ENCODE measurements around the gene FCRL2. TPM values are rescaled to one million over a fixed set of nuclear protein-coding genes. Genes with fewer than 3 reads are reported as not detected.
A peak's percentile ranks its signal among the peaks of the same experiment; 100 is the strongest.

FCRL2 gene
- total RNA-seq: under 1 TPM; 0.15 to 0.29 TPM
- not detected for polyA plus RNA-seq
- long read RNA-seq, donor 1: 0 reads
- long read RNA-seq, donor 2: 0 reads

DNA sequence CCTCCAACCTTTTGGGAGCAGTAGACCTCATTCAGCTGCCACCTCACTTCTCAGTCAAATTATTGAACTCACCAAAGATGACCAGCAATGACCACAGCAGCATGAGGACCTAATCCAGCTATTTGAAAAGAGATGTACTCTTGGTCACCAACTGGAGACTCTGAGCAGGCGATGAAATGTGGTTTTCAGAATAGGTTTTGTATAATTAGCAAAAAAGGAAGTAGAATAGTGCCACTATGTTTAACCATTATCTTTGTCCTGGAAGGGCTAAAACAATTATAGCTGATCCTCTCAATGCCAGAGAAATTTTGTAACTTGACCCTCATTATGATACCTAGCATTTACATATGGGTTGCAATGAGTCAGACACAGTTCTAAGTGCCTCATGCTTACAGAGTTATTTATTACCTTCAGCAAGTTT, at the start of gene FCRL2:
FCRL2 (minus strand) TSS at position 162 of the 421 bp plus-strand sequence; CDS start at position 103, 59 bp downstream.
- no peak for DNase-seq
- Histone ChIP-seq H3K4me1 (ENCODE audit: control insufficient read depth in 1 of 2, insufficient read depth in 2 of 2, low read length in 2 of 2) (no peaks in the 10 kb centered on the region), H3K27me3 (ENCODE audit: control insufficient read depth in 1 of 2, insufficient read depth in 2 of 2, low read length in 1 of 2) (no peaks in the 10 kb centered on the region), H3K9me3 (ENCODE audit: control insufficient read depth, low read length) (peaks cover 1% of the 10 kb centered on the region), H3K36me3 (ENCODE audit: control insufficient read depth in 1 of 2, insufficient read depth in 2 of 2, low read length in 1 of 2) (no peaks in the 10 kb centered on the region), H3K27ac (ENCODE audit: low read depth in 1 of 2, low read length in 2 of 2) (no peak within 1 kb of the TSS), H3K4me3 (ENCODE audit: low read length in 2 of 2) (no peak within 1 kb of the TSS)
- intact Hi-C loops (cut with DNase I): no loop called here
- ATAC-seq (ENCODE audit: low FRiP score): no peak
- WGBS, 2 donors: 83 to 84% methylated on average over 1 of the region's 1 CpG

DNA sequence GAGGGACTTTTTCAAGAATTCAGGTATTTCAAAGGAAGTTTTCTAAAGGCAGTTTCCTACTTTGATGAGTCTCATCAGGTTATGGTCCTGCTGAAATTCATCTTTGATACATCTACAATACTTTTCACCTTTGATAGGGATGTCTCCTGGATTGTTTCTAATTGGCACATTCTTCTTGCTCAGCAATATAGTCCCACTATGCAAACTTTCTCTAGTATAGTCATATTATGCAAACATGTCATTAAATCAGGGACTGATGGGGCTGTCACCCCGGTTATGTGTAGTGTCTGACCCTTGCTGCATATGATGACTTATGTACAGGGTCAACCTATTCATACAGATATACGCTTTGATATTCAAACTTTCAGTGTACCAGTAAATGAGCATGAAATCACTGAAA, 43.4 kb upstream of the FCRL2 start:
- 72% methylated on average over 2 of the region's 2 CpGs for WGBS, 2 donors
- Histone ChIP-seq H3K9me3 (ENCODE audit: control insufficient read depth, low read length) (no peaks in the 10 kb centered on the region), H3K36me3 (ENCODE audit: control insufficient read depth in 1 of 2, insufficient read depth in 2 of 2, low read length in 1 of 2) (no peaks in the 10 kb centered on the region), H3K27me3 (ENCODE audit: control insufficient read depth in 1 of 2, insufficient read depth in 2 of 2, low read length in 1 of 2) (no peaks in the 10 kb centered on the region), H3K4me1 (ENCODE audit: control insufficient read depth in 1 of 2, insufficient read depth in 2 of 2, low read length in 2 of 2) (no peaks in the 10 kb centered on the region), H3K27ac (ENCODE audit: low read depth in 1 of 2, low read length in 2 of 2) (no peak overlapping the region), H3K4me3 (ENCODE audit: low read length in 2 of 2) (no peak overlapping the region)
- DNase-seq (no peak), ATAC-seq (ENCODE audit: low FRiP score) (no peak)
- intact Hi-C loops (cut with DNase I): no loop called here

DNA sequence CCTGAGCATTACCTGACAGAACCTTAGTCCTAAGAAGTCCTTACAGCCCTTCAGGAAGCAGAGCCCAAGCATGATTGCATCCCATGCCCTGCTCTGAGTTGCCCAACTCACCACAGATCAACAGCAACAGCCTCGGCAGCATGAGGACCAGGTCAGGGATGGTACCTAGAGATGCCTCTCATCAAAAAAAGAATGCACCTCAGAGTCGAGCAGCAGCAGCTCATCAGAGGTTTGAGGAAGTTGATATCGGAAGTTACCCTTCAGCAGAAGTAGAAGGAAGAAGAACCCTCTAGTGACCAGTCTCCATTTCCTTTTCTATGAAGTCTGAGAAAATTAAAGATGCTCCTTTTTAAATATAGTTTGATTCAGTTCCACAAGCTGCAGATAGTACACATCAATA, 43.0 kb upstream of the FCRL2 start, which contains the start of gene FCRL1:
FCRL1 (minus strand) TSS at position 225 of the 400 bp plus-strand sequence; CDS start at position 142, 83 bp downstream.
- DNase-seq (no peak), ATAC-seq (ENCODE audit: low FRiP score) (no peak)
- Histone ChIP-seq H3K27me3 (ENCODE audit: control insufficient read depth in 1 of 2, insufficient read depth in 2 of 2, low read length in 1 of 2) (no peaks in the 10 kb centered on the region), H3K4me3 (ENCODE audit: low read length in 2 of 2) (no peak within 1 kb of the TSS), H3K27ac (ENCODE audit: low read depth in 1 of 2, low read length in 2 of 2) (no peak within 1 kb of the TSS), H3K4me1 (ENCODE audit: control insufficient read depth in 1 of 2, insufficient read depth in 2 of 2, low read length in 2 of 2) (no peaks in the 10 kb centered on the region), H3K36me3 (ENCODE audit: control insufficient read depth in 1 of 2, insufficient read depth in 2 of 2, low read length in 1 of 2) (no peaks in the 10 kb centered on the region), H3K9me3 (ENCODE audit: control insufficient read depth, low read length) (no peaks in the 10 kb centered on the region)
- intact Hi-C loops (cut with DNase I): no loop called here
- 66 to 67% methylated on average over 3 of the region's 3 CpGs for WGBS, 2 donors

DNA sequence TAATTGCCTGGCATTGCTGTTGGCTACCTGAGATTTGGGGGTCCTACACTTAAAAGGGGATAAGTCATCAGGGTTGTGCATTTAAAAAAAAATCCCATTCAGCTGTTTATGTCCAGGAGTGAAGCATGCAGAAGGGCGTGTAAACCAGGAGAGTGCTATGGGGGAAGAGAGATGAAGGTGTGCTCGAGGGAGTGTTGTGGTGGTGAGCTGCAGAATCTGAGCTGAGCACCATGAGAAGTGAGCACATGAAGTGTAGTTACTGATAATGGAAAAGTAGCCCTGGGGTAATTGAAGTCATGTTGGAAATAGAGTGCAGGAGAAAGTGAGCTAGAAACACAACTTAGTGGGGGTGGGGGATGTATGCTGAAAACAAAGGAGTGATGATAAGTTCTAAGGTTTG, 42.3 kb upstream of the FCRL2 start:
- intact Hi-C loops (cut with DNase I): no loop called here
- no peaks in the 10 kb centered on the region for H3K27me3 ChIP-seq (ENCODE audit: control insufficient read depth in 1 of 2, insufficient read depth in 2 of 2, low read length in 1 of 2)
- ATAC-seq (ENCODE audit: low FRiP score) (no peak), DNase-seq (no peak)
- no peak overlapping the region for H3K27ac ChIP-seq (ENCODE audit: low read depth in 1 of 2, low read length in 2 of 2)
- H3K9me3 ChIP-seq (ENCODE audit: control insufficient read depth, low read length): no peaks in the 10 kb centered on the region
- 65 to 66% methylated on average over 2 of the region's 2 CpGs for WGBS, 2 donors
- H3K36me3 ChIP-seq (ENCODE audit: control insufficient read depth in 1 of 2, insufficient read depth in 2 of 2, low read length in 1 of 2): no peaks in the 10 kb centered on the region
- H3K4me3 ChIP-seq (ENCODE audit: low read length in 2 of 2): no peak overlapping the region
- H3K4me1 ChIP-seq (ENCODE audit: control insufficient read depth in 1 of 2, insufficient read depth in 2 of 2, low read length in 2 of 2): no peaks in the 10 kb centered on the region

GRCh38 chr1:157813269-157813668, 36.3 kb upstream of the FCRL2 start:
- Histone ChIP-seq H3K27me3 (ENCODE audit: control insufficient read depth in 1 of 2, insufficient read depth in 2 of 2, low read length in 1 of 2) (no peaks in the 10 kb centered on the region), H3K36me3 (ENCODE audit: control insufficient read depth in 1 of 2, insufficient read depth in 2 of 2, low read length in 1 of 2) (no peaks in the 10 kb centered on the region), H3K4me3 (ENCODE audit: low read length in 2 of 2) (no peak overlapping the region), H3K9me3 (ENCODE audit: control insufficient read depth, low read length) (peaks cover 9% of the 10 kb centered on the region), H3K4me1 (ENCODE audit: control insufficient read depth in 1 of 2, insufficient read depth in 2 of 2, low read length in 2 of 2) (no peaks in the 10 kb centered on the region), H3K27ac (ENCODE audit: low read depth in 1 of 2, low read length in 2 of 2) (no peak overlapping the region)
- ATAC-seq (ENCODE audit: low FRiP score) (no peak), DNase-seq (no peak)
- WGBS, 2 donors: 56 to 68% methylated on average over 1 of the region's 1 CpG
- intact Hi-C loops (cut with DNase I): no loop called here

GRCh38 chr1:157806431-157807149, 29.7 kb upstream of the FCRL2 start:
- no peak for DNase-seq
- no peaks in the 10 kb centered on the region for H3K4me1 ChIP-seq (ENCODE audit: control insufficient read depth in 1 of 2, insufficient read depth in 2 of 2, low read length in 2 of 2)
- intact Hi-C loops (cut with DNase I): no loop called here
- no peak overlapping the region for H3K4me3 ChIP-seq (ENCODE audit: low read length in 2 of 2)
- no peaks in the 10 kb centered on the region for H3K9me3 ChIP-seq (ENCODE audit: control insufficient read depth, low read length)
- no peak overlapping the region for H3K27ac ChIP-seq (ENCODE audit: low read depth in 1 of 2, low read length in 2 of 2)
- no peak for ATAC-seq (ENCODE audit: low FRiP score)
- no peaks in the 10 kb centered on the region for H3K36me3 ChIP-seq (ENCODE audit: control insufficient read depth in 1 of 2, insufficient read depth in 2 of 2, low read length in 1 of 2)
- H3K27me3 ChIP-seq (ENCODE audit: control insufficient read depth in 1 of 2, insufficient read depth in 2 of 2, low read length in 1 of 2): no peaks in the 10 kb centered on the region
- WGBS, 2 donors: 57 to 58% methylated on average over 6 of the region's 6 CpGs

- ATAC-seq (ENCODE audit: low FRiP score) (no peak), DNase-seq (peak in 1 of 2 donors; percentile 56)
- H3K36me3 ChIP-seq (ENCODE audit: control insufficient read depth in 1 of 2, insufficient read depth in 2 of 2, low read length in 1 of 2): no peaks in the 10 kb centered on the region
- no peaks in the 10 kb centered on the region for H3K9me3 ChIP-seq (ENCODE audit: control insufficient read depth, low read length)
- H3K4me1 ChIP-seq (ENCODE audit: control insufficient read depth in 1 of 2, insufficient read depth in 2 of 2, low read length in 2 of 2): no peaks in the 10 kb centered on the region
- H3K4me3 ChIP-seq (ENCODE audit: low read length in 2 of 2): no peak overlapping the region
- H3K27ac ChIP-seq (ENCODE audit: low read depth in 1 of 2, low read length in 2 of 2): no peak overlapping the region
- intact Hi-C loops (cut with DNase I): no loop called here
- H3K27me3 ChIP-seq (ENCODE audit: control insufficient read depth in 1 of 2, insufficient read depth in 2 of 2, low read length in 1 of 2): no peaks in the 10 kb centered on the region
- WGBS, 2 donors: 75 to 82% methylated on average over 7 of the region's 7 CpGs
These were observed 26.9 kb upstream of the FCRL2 start for GRCh38 chr1:157803851-157804250.

DNA sequence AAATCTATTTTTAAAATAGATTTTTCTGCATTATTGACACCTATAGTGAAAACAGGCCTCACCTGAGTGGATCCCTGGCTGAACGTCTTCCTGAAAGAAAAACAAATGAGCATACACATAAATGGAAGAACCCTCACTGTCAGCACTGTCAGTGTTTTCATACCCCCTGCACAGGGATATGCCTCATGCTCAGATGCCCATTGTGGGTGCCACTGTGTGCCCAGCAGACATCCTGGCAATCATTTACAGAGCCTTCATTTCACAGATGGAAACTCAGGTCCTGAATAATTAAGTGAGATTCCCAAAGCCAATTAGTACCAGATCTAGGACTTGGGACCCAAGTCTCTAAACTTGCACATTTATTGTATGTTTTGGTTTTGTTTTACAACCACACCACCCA, 23.1 kb upstream of the FCRL2 start:
- H3K27me3 ChIP-seq (ENCODE audit: control insufficient read depth in 1 of 2, insufficient read depth in 2 of 2, low read length in 1 of 2): no peaks in the 10 kb centered on the region
- intact Hi-C loops (cut with DNase I): no loop called here
- no peaks in the 10 kb centered on the region for H3K9me3 ChIP-seq (ENCODE audit: control insufficient read depth, low read length)
- no peak for ATAC-seq (ENCODE audit: low FRiP score)
- 51 to 53% methylated on average over 1 of the region's 1 CpG for WGBS, 2 donors
- no peaks in the 10 kb centered on the region for H3K4me1 ChIP-seq (ENCODE audit: control insufficient read depth in 1 of 2, insufficient read depth in 2 of 2, low read length in 2 of 2)
- H3K36me3 ChIP-seq (ENCODE audit: control insufficient read depth in 1 of 2, insufficient read depth in 2 of 2, low read length in 1 of 2): no peaks in the 10 kb centered on the region
- no peak overlapping the region for H3K27ac ChIP-seq (ENCODE audit: low read depth in 1 of 2, low read length in 2 of 2)
- H3K4me3 ChIP-seq (ENCODE audit: low read length in 2 of 2): no peak overlapping the region
- no peak for DNase-seq

- Histone ChIP-seq H3K36me3 (ENCODE audit: control insufficient read depth in 1 of 2, insufficient read depth in 2 of 2, low read length in 1 of 2) (no peaks in the 10 kb centered on the region), H3K4me3 (ENCODE audit: low read length in 2 of 2) (no peak overlapping the region), H3K27ac (ENCODE audit: low read depth in 1 of 2, low read length in 2 of 2) (no peak overlapping the region), H3K27me3 (ENCODE audit: control insufficient read depth in 1 of 2, insufficient read depth in 2 of 2, low read length in 1 of 2) (no peaks in the 10 kb centered on the region), H3K4me1 (ENCODE audit: control insufficient read depth in 1 of 2, insufficient read depth in 2 of 2, low read length in 2 of 2) (no peaks in the 10 kb centered on the region), H3K9me3 (ENCODE audit: control insufficient read depth, low read length) (no peaks in the 10 kb centered on the region)
- WGBS, 2 donors: 83 to 88% methylated on average over 5 of the region's 5 CpGs
- no peak for DNase-seq
- intact Hi-C loops (cut with DNase I): no loop called here
- ATAC-seq (ENCODE audit: low FRiP score): no peak
These were observed 21.3 kb upstream of the FCRL2 start for GRCh38 chr1:157798211-157798610.

Measured in aorta (tissue), 5 donors.